Astrocyte of the cerebellum (primary cell): ENCODE measurements around the gene RHCG.
A peak's percentile ranks its signal among the peaks of the same experiment; 100 is the strongest.

ENCODE experiments used
- DNase-seq: peaks from one replicate; pipeline ENCODE4 v3.0.0-alpha.2; 2011; ENCODE audit warnings: low read depth
- H3K4me3 ChIP-seq: 2 replicates; pipeline ENCODE4 v1.5.1; 2011; ENCODE audit warnings: mild to moderate bottlenecking, low read depth, low read length, moderate library complexity
- CTCF ChIP-seq: IDR thresholded peaks from 2 replicates; pipeline ENCODE4 v1.5.1; 2012; ENCODE audit warnings: low read length, low read depth, moderate library complexity, mild to moderate bottlenecking; ENCODE audit errors: missing control alignments
- in situ Hi-C: cut with HindIII; loops from 2 replicates; pipeline ENCODE4 v1.10.0; 2017; ENCODE audit warnings: low sequenced_read_pairs

The RHCG gene

DNA sequence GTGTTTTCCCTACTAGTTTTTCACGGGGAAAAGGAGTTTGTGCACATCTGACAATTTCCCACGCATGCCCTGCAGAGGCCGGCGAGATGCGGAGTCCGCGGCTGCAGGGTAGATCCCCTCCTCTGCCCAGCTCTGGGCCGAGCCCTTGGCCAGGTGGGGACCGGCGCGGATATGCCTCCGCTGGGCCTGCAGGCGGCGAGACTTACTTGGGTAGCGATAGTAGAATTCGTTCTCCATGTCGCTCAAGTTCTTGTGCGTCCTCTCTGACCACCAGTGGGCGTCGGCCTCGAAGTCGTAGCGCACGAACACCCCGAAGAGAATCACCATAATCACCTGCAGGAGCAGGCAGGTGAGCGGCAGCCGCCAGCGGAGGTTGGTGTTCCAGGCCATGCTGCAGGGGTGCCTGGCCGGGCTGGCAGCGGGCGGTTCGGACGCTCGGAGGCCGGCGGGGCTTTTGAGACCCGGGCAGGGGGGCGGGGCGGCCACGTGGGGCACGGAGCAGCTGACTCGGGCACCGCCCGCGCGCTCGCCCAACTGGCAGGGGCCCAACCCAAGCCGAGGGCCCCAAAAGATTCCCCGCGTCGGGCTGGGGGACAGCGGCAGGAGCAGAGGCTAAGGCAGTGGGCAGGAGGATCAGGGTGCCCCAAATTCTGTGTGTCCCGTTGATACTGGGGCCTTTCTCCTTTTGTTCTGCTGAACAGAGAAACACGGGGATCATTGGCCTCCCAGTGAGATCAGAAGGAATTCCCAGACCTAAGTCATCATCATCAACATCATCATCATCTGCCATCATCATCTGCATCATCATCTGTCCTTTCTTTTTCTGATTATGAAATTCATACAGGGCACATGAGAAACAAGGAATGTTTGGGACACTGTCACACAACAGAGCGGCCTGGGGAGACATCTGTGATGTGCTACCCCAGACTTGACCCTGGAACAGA is at the start of gene RHCG:
Gene RHCG, minus strand, starts transcription at position 429 of the 944 bp plus-strand sequence. Its CDS starts 39 bp downstream, at position 390.
- no peak for DNase-seq
- in situ Hi-C loops: no loop called here
- H3K4me3 ChIP-seq: no peak within 1 kb of the TSS
- no peak for TF ChIP-seq CTCF

DNA sequence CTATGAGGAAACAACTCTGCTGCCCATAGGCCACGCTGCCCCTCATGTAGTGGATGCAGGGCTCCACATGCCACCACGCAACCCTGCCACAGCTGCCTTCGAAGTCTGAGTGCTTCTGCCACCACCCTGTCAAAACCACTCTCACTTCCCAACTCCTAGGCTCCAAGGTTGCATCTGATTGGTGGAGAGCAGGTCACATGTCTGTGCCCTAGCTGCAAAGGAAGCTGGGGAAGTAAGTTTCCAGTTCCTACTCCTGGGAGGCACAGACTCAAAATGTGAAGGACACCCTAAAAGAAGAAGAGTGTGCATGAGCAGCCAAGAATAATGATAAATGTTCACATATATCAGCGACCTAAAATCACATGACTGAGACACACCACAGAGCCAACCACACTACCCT is 47.0 kb upstream of the RHCG start:
- DNase-seq: no peak
- no peak for TF ChIP-seq CTCF
- H3K4me3 ChIP-seq: no peak overlapping the region
- in situ Hi-C loops: no loop called here

- DNase-seq: no peak
- H3K4me3 ChIP-seq: no peak overlapping the region
- in situ Hi-C loops: no loop called here
- TF ChIP-seq CTCF: no peak
Measured at GRCh38 chr15:89542369-89542768, 46.0 kb upstream of the RHCG start.

DNA sequence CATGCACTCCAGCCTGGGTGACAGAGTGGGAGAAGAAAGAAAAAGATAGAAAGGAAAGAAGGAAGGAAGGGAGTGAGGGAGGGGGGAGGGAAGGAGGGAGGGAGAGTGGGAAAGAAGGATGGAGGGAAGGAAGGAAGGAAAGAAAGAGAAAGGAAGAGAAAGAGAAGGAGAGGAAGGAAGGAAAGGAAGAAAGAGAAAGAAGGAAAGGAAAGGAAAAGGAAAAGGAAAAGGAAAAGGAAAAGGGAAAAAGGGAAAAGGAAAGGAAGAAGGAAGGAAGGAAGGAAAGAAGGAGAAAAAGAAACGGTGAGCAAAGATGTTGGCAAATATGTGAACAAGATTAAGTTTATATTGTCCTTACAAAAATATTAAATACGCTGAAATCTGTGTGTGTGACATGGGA is 42.6 kb upstream of the RHCG start:
- no peak overlapping the region for H3K4me3 ChIP-seq
- no peak for TF ChIP-seq CTCF
- in situ Hi-C loops: no loop called here
- DNase-seq: no peak

DNA sequence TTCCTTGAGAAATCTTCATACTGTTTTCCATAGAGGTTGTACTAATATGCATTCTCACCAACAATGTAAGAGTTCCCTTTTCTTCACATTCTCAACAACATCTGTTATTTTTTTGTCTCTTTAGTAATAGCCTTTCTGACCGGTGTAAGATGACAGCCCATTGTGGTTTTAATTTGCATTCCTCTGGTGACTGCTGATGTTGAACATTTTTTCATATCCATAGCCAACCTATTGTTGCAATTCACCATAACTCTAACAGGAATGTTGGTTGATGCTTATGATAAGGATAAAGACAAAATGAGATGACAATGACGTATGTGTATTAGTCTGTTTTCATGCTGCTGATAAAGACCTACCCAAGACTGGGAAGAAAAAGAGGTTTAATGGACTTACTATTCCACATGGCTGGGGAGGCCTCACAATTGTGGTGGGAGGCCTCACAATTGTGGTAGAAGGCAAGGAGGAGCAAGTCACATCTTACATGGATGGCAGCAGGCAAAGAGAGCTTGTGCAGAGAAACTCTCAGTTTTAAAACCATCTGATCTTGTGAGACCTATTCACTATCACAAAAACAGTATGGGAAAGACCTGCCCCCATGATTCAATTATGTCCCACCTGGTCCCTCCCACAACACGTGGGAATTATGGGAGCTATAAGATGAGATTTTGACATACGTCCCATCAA is 37.6 kb upstream of the RHCG start:
- TF ChIP-seq CTCF: no peak
- in situ Hi-C loops: no loop called here
- DNase-seq: peak; percentile 11
- H3K4me3 ChIP-seq: no peak overlapping the region

DNA sequence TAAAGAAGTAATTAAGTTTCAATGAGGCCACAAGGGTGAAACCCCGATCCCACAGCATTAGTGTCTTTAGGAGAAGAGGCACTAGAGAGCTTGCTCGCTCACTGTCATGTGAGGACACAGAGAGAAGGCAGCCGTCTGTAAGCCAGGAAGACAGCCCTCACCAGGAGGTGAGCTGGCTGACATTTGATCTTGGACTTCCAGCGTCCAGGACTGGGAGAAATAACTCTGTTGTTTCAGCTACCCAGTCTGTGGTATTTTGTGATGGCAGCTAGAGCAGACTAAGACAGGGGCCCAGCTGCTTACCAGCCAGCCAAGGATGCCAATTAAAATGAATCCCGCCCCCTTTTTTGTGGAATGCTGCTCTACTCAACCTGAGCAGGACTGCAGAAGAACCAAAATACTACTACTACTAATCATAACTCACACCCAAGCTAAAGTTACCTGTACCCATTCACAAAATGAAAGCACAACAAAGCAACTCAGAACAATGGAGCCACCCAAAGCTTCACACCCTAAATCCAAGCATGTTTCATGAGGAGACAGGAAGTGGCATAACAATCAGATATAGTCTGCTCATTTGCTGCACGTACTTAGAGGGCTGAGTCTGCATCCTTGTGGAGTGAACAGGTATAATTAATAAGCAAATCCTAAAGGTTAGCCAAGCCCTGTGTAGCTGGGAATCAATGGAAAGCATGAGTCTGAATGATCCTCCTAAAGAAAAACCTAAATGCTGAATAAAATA is 35.6 kb upstream of the RHCG start:
- TF ChIP-seq CTCF: no peak
- DNase-seq: no peak
- H3K4me3 ChIP-seq: no peak overlapping the region
- in situ Hi-C loops: no loop called here
